A673 (cell line): Measurements from ENCODE around the gene VAV1. TPM values are rescaled to one million over a fixed set of nuclear protein-coding genes. Genes with fewer than 3 reads are reported as not detected.
A peak's percentile ranks its signal among the peaks of the same experiment; 100 is the strongest.

ENCODE experiments used
- BruUV-seq: library from RNA; stranded (reverse); fragments of 400-500 nt; replicated peaks from 2 replicates; lab custom pipeline; 2021; lab: Mats Ljungman, UMichigan
- CTCF ChIA-PET: fragments of 300-600 bp; sonication (Branson Sonifier 250); formaldehyde crosslinking; loops from one replicate; lab custom pipeline; 2022; ENCODE audit warnings: antibody characterized with exemption; lab: Charles Lee
- POLR2A ChIA-PET: fragments of 300-600 bp; sonication (Branson Sonifier 250); formaldehyde crosslinking; loops from one replicate; lab custom pipeline; 2022; ENCODE audit warnings: antibody characterized with exemption; ENCODE audit not compliant: low non-redundant PET; lab: Charles Lee
- DNase-seq: peaks from one replicate; pipeline ENCODE4 v3.0.0-alpha.2; 2015; ENCODE audit warnings: low spot score
- H3K27ac ChIP-seq: fragments of 200-600 bp; sonication (generic); 2 replicates; pipeline ENCODE4 v1.5.1; 2016; ENCODE audit warnings: mixed run types, low read depth, mild to moderate bottlenecking, mixed read lengths, antibody characterized with exemption, low read length; ENCODE audit not compliant: poor library complexity, severe bottlenecking
- H3K27me3 ChIP-seq: fragments of 200-600 bp; sonication (generic); replicated peaks from 2 replicates; pipeline ENCODE4 v1.6.1; 2017; ENCODE audit warnings: mixed run types, low read depth, mild to moderate bottlenecking, mixed read lengths, antibody characterized with exemption, low read length; ENCODE audit not compliant: insufficient read depth, poor library complexity
- H3K36me3 ChIP-seq: fragments of 200-600 bp; sonication (generic); 2 replicates; pipeline ENCODE4 v1.6.1; 2016; ENCODE audit warnings: mixed run types, mild to moderate bottlenecking, mixed read lengths, antibody characterized with exemption, low read length; ENCODE audit not compliant: insufficient read depth, poor library complexity, severe bottlenecking
- H3K4me1 ChIP-seq: fragments of 200-600 bp; sonication (generic); 2 replicates; pipeline ENCODE4 v1.6.1; 2017; ENCODE audit warnings: mixed run types, mild to moderate bottlenecking, mixed read lengths, antibody characterized with exemption, low read length; ENCODE audit not compliant: insufficient read depth, poor library complexity, severe bottlenecking
- H3K4me3 ChIP-seq: fragments of 200-600 bp; sonication (generic); 2 replicates; pipeline ENCODE4 v1.5.1; 2016; ENCODE audit warnings: low read depth, mixed run types, mild to moderate bottlenecking, mixed read lengths, low read length; ENCODE audit not compliant: poor library complexity, severe bottlenecking
- H3K9me3 ChIP-seq: fragments of 200-600 bp; sonication (generic); 2 replicates; pipeline ENCODE4 v1.6.1; 2016; ENCODE audit warnings: mixed run types, low read depth, mild to moderate bottlenecking, mixed read lengths, antibody characterized with exemption, low read length; ENCODE audit not compliant: poor library complexity, severe bottlenecking
- CTCF ChIP-seq: fragments of 300-800, 200-600 bp; sonication (generic); conservative IDR thresholded peaks from 2 replicates; pipeline ENCODE4 v1.5.1; 2017; ENCODE audit warnings: low read depth, mild to moderate bottlenecking, antibody characterized with exemption, low read length, moderate library complexity, mixed read lengths
- EZH2 ChIP-seq: fragments of 200-600 bp; sonication (generic); IDR thresholded peaks from 2 replicates; pipeline ENCODE4 v1.6.1; 2017; ENCODE audit warnings: borderline replicate concordance, low read depth, mild to moderate bottlenecking, mixed read lengths, antibody characterized with exemption, low read length; ENCODE audit not compliant: poor library complexity, severe bottlenecking
- intact Hi-C: fragments of 100-400 bp; cut with micrococcal nuclease; formaldehyde crosslinking; loops from one replicate; pipeline ENCODE4 v1.10.0; 2022; ENCODE audit not compliant: unreplicated experiment
- total RNA-seq: library from RNA; stranded (reverse); gene quantifications from 2 replicates; pipeline ENCODE4 v1.2.3, GENCODE V29; 2021

The VAV1 gene
- total RNA-seq, 1 experiment from 2014 or later: 51.6 TPM

GRCh38 chr19:6809262-6809661, 36.8 kb downstream of the VAV1 start:
- BruUV-seq: no TSS peak
- Histone ChIP-seq H3K36me3 (peaks cover 4% of the 10 kb centered on the region), H3K9me3 (no peaks in the 10 kb centered on the region), H3K27me3 (no peaks in the 10 kb centered on the region), H3K4me1 (no peaks in the 10 kb centered on the region), H3K27ac (no peak overlapping the region), H3K4me3 (no peak overlapping the region)
- DNase-seq: no peak
- TF ChIP-seq EZH2: no peak
- TF ChIP-seq CTCF: no peak
- intact Hi-C loops: no loop called here
- ChIA-PET POLR2A (no interaction called here), CTCF (no interaction called here)

- BruUV-seq: no TSS peak
- ChIA-PET CTCF (no interaction called here), POLR2A (no interaction called here)
- Histone ChIP-seq H3K27ac (no peak overlapping the region), H3K27me3 (no peaks in the 10 kb centered on the region), H3K36me3 (peaks cover 4% of the 10 kb centered on the region), H3K4me1 (no peaks in the 10 kb centered on the region), H3K9me3 (no peaks in the 10 kb centered on the region), H3K4me3 (no peak overlapping the region)
- intact Hi-C loops: no loop called here
- TF ChIP-seq EZH2: no peak
- no peak for DNase-seq
Observed at GRCh38 chr19:6811378-6811777, 38.9 kb downstream of the VAV1 start.

GRCh38 chr19:6811906-6812305, 39.4 kb downstream of the VAV1 start:
- DNase-seq: peak; percentile 79
- Histone ChIP-seq H3K27me3 (no peaks in the 10 kb centered on the region), H3K36me3 (peaks cover 4% of the 10 kb centered on the region), H3K4me3 (no peak overlapping the region), H3K9me3 (no peaks in the 10 kb centered on the region), H3K4me1 (no peaks in the 10 kb centered on the region), H3K27ac (no peak overlapping the region)
- CTCF ChIA-PET: no interaction called here
- TF ChIP-seq CTCF (no peak), EZH2 (no peak)
- BruUV-seq: no TSS peak
- intact Hi-C loops: no loop called here
- POLR2A ChIA-PET: no interaction called here

GRCh38 chr19:6812612-6813011, 40.1 kb downstream of the VAV1 start:
- DNase-seq: no peak
- BruUV-seq: no TSS peak
- no peak overlapping the region for H3K27ac ChIP-seq
- no peak overlapping the region for H3K4me3 ChIP-seq
- ChIA-PET CTCF (no interaction called here), POLR2A (no interaction called here)
- H3K4me1 ChIP-seq: no peaks in the 10 kb centered on the region
- intact Hi-C loops: no loop called here
- H3K36me3 ChIP-seq: peaks cover 4% of the 10 kb centered on the region
- H3K9me3 ChIP-seq: no peaks in the 10 kb centered on the region
- TF ChIP-seq EZH2: no peak
- no peak for TF ChIP-seq CTCF
- H3K27me3 ChIP-seq: no peaks in the 10 kb centered on the region
